Effector memory CD8-positive, alpha-beta T cell (primary cell): Measurements from ENCODE around the gene DYRK2.
A peak's percentile ranks its signal among the peaks of the same experiment; 100 is the strongest.

Experiments used
- ATAC-seq: fragments of 150-1000 bp; cut with Tn5 transposase; replicated peaks from 2 replicates; pipeline ENCODE4 v1.10.0; 2021; ENCODE audit warnings: mild to moderate bottlenecking, moderate library complexity
- DNase-seq, 3 experiments: peaks; one replicate each; pipeline ENCODE4 v3.0.0; 2021
- H3K27ac Mint-ChIP-seq, 2 donors: one replicate each; pipeline ENCODE4 v1.8.0; 2022; ENCODE audit warnings: mild to moderate bottlenecking in 2 of 2, mixed read lengths in 2 of 2, moderate library complexity in 2 of 2
- H3K27me3 Mint-ChIP-seq, 2 donors: one replicate each; pipeline ENCODE4 v1.8.0; 2022; ENCODE audit warnings: mixed read lengths in 2 of 2
- H3K36me3 Mint-ChIP-seq: one replicate; pipeline ENCODE4 v1.8.0; 2022; ENCODE audit warnings: mild to moderate bottlenecking, moderate library complexity, mixed read lengths; ENCODE audit not compliant: insufficient read depth
- H3K4me1 Mint-ChIP-seq, 2 donors: one replicate each; pipeline ENCODE4 v1.8.0; 2022; ENCODE audit warnings: low read depth in 2 of 2, mixed read lengths in 2 of 2
- H3K4me3 Mint-ChIP-seq, 2 donors: one replicate each; pipeline ENCODE4 v1.8.0; 2022; ENCODE audit warnings: mild to moderate bottlenecking in 2 of 2, mixed read lengths in 2 of 2, moderate library complexity in 2 of 2
- H3K9me3 Mint-ChIP-seq, 2 donors: one replicate each; pipeline ENCODE4 v1.8.0; 2022; ENCODE audit warnings: mixed read lengths in 2 of 2

The DYRK2 gene

GRCh38 chr12:67649261-67649569 lies 670 bp downstream of the DYRK2 start:
- Mint-ChIP-seq H3K4me1 (peaks cover 41 to 52% of the 10 kb centered on the region in 2 donors), H3K27me3 (no peaks in the 10 kb centered on the region), H3K27ac (peak overlapping the region; percentile 93 to 98), H3K36me3 (peaks cover 54% of the 10 kb centered on the region), H3K4me3 (peak overlapping the region; percentile 99), H3K9me3 (no peaks in the 10 kb centered on the region)
- peak; percentile 18 for ATAC-seq
- DNase-seq, result peak in 1 of 3 experiments; percentile 35

- Mint-ChIP-seq H3K27me3 (no peaks in the 10 kb centered on the region), H3K36me3 (peaks cover 56% of the 10 kb centered on the region), H3K9me3 (no peaks in the 10 kb centered on the region), H3K4me1 (peaks cover 47 to 58% of the 10 kb centered on the region in 2 donors), H3K4me3 (peak overlapping the region; percentile 97 to 99), H3K27ac (peak overlapping the region; percentile 93 to 98)
- peak; percentile 28 to 32 (median 31) for DNase-seq
- ATAC-seq, result peak; percentile 24
Observed at GRCh38 chr12:67649570-67650387, 1.2 kb downstream of the DYRK2 start.

GRCh38 chr12:67650388-67651131 lies 2.0 kb downstream of the DYRK2 start:
- Mint-ChIP-seq H3K4me1 (peaks cover 52 to 66% of the 10 kb centered on the region in 2 donors), H3K27ac (peak overlapping the region; percentile 93 to 98), H3K9me3 (no peaks in the 10 kb centered on the region), H3K4me3 (peak overlapping the region; percentile 97 to 99), H3K27me3 (no peaks in the 10 kb centered on the region), H3K36me3 (peaks cover 58% of the 10 kb centered on the region)
- DNase-seq (no peak), ATAC-seq (peak; percentile 5)

GRCh38 chr12:67651132-67651695 lies 2.7 kb downstream of the DYRK2 start:
- DNase-seq, result peak in 2 of 3 experiments; percentile 23 to 33
- H3K27ac Mint-ChIP-seq, result peak overlapping the region; percentile 93 to 98
- H3K4me1 Mint-ChIP-seq, result peaks cover 58 to 72% of the 10 kb centered on the region in 2 donors
- H3K4me3 Mint-ChIP-seq, result peak overlapping the region; percentile 97 to 99
- H3K27me3 Mint-ChIP-seq, result no peaks in the 10 kb centered on the region
- no peaks in the 10 kb centered on the region for H3K9me3 Mint-ChIP-seq
- peak; percentile 33 for ATAC-seq
- peaks cover 63% of the 10 kb centered on the region for H3K36me3 Mint-ChIP-seq

DNA sequence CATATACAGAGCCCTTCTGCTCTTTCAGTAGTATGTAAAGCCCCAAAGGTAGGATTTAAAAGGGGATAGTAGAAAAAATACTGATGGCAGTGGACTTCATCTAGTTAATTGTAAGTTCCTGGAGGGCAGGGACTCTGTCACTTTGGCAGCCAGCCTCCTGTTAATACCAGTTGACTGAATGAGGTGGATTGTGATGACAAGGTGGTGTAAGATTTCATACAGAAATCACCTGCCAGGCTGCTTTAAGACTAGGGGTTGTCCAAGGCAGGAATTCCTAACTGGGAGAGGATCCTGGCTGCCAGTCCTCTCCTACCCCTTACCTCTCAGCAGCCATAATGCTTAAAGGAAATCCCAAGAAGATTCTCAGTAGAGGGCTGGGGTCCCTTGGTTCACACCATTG lies 7.3 kb downstream of the DYRK2 start:
- H3K9me3 Mint-ChIP-seq, result no peaks in the 10 kb centered on the region
- DNase-seq (no peak), ATAC-seq (no peak)
- H3K27me3 Mint-ChIP-seq, result no peaks in the 10 kb centered on the region
- peak overlapping the region; percentile 61 to 79 for H3K27ac Mint-ChIP-seq
- H3K36me3 Mint-ChIP-seq, result peaks cover 75% of the 10 kb centered on the region
- H3K4me3 Mint-ChIP-seq, result peak overlapping the region; percentile 42 to 97
- H3K4me1 Mint-ChIP-seq, result peaks cover 60 to 79% of the 10 kb centered on the region in 2 donors

GRCh38 chr12:67656251-67656650 lies 7.7 kb downstream of the DYRK2 start:
- DNase-seq, result no peak
- Mint-ChIP-seq H3K27me3 (no peaks in the 10 kb centered on the region), H3K36me3 (peaks cover 77% of the 10 kb centered on the region), H3K9me3 (no peaks in the 10 kb centered on the region), H3K4me1 (peaks cover 60 to 79% of the 10 kb centered on the region in 2 donors), H3K27ac (peak overlapping the region; percentile 61 to 79), H3K4me3 (peak overlapping the region in 1 of 2 donors; percentile 97)
- ATAC-seq, result no peak

GRCh38 chr12:67658486-67658885 lies 9.9 kb downstream of the DYRK2 start:
- H3K36me3 Mint-ChIP-seq, result peaks cover 74% of the 10 kb centered on the region
- peak overlapping the region in 1 of 2 donors; percentile 7 for H3K27ac Mint-ChIP-seq
- no peaks in the 10 kb centered on the region for H3K9me3 Mint-ChIP-seq
- H3K4me1 Mint-ChIP-seq, result peaks cover 62 to 85% of the 10 kb centered on the region in 2 donors
- H3K4me3 Mint-ChIP-seq, result no peak overlapping the region
- no peak for ATAC-seq
- no peak for DNase-seq
- no peaks in the 10 kb centered on the region for H3K27me3 Mint-ChIP-seq

DNA sequence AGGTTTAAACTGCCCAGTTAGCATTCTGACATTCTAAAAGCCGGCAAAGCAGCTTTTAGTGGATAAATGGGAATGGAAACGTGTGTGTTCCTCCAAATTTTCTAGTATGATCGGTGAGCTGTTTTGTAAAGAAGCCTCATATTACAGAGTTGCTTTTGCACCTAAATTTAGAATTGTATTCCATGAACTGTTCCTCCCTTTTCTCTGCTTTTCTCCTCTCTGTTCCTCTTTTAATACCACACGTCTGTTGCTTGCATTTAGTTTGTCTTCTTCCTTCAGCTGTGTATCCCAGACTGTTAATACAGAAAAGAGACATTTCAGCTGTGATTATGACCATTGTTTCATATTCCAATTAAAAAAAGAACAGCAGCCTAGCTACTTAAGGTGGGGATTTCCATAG lies 10.7 kb downstream of the DYRK2 start:
- H3K36me3 Mint-ChIP-seq, result peaks cover 73% of the 10 kb centered on the region
- ATAC-seq, result no peak
- H3K4me3 Mint-ChIP-seq, result no peak overlapping the region
- H3K27ac Mint-ChIP-seq, result peak overlapping the region in 1 of 2 donors; percentile 7
- DNase-seq, result no peak
- H3K9me3 Mint-ChIP-seq, result no peaks in the 10 kb centered on the region
- no peaks in the 10 kb centered on the region for H3K27me3 Mint-ChIP-seq
- H3K4me1 Mint-ChIP-seq, result peaks cover 58 to 85% of the 10 kb centered on the region in 2 donors

GRCh38 chr12:67661311-67662021 lies 12.9 kb downstream of the DYRK2 start:
- Mint-ChIP-seq H3K4me1 (peaks cover 51 to 77% of the 10 kb centered on the region in 2 donors), H3K27ac (peak overlapping the region; percentile 53 to 87)
- peak; percentile 24 for ATAC-seq

GRCh38 chr12:67662910-67663538 lies 14.5 kb downstream of the DYRK2 start:
- H3K4me3 Mint-ChIP-seq, result peak overlapping the region in 1 of 2 donors; percentile 31
- DNase-seq, result no peak
- H3K36me3 Mint-ChIP-seq, result peaks cover 54% of the 10 kb centered on the region
- no peaks in the 10 kb centered on the region for H3K27me3 Mint-ChIP-seq
- no peaks in the 10 kb centered on the region for H3K9me3 Mint-ChIP-seq
- peak overlapping the region; percentile 53 to 87 for H3K27ac Mint-ChIP-seq
- H3K4me1 Mint-ChIP-seq, result peaks cover 52 to 76% of the 10 kb centered on the region in 2 donors
- ATAC-seq, result no peak

More at GRCh38 chr12:67661311-67662021, 12.9 kb downstream of the DYRK2 start:
- Mint-ChIP-seq H3K4me3 (peak overlapping the region in 1 of 2 donors; percentile 44), H3K36me3 (peaks cover 63% of the 10 kb centered on the region), H3K9me3 (no peaks in the 10 kb centered on the region), H3K27me3 (no peaks in the 10 kb centered on the region)
- DNase-seq, result no peak

DNA sequence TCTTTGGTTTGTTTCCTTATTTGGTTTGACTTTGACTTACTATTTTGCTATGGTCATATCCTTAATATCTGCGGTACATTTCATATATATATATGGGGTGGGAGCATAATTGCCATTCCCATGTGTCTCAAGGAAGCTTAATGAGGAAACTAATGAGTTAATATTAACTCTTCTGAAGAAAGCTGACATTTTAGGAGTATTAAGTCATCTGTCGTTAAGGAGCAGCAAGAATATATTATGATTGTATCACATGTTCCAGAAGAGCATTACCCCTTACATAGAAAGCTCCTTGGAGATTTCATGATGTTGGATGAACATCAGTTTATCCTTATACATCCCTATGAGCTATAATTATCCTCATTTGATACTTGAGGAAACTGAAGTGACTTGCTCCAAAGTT lies 15.6 kb downstream of the DYRK2 start:
- Mint-ChIP-seq H3K27ac (peak overlapping the region in 1 of 2 donors; percentile 87), H3K4me3 (no peak overlapping the region), H3K27me3 (no peaks in the 10 kb centered on the region), H3K4me1 (peaks cover 50 to 72% of the 10 kb centered on the region in 2 donors), H3K9me3 (no peaks in the 10 kb centered on the region), H3K36me3 (peaks cover 43% of the 10 kb centered on the region)
- DNase-seq (no peak), ATAC-seq (no peak)

- no peaks in the 10 kb centered on the region for H3K27me3 Mint-ChIP-seq
- H3K36me3 Mint-ChIP-seq, result peaks cover 32% of the 10 kb centered on the region
- no peak for ATAC-seq
- H3K4me1 Mint-ChIP-seq, result peaks cover 56 to 76% of the 10 kb centered on the region in 2 donors
- peak overlapping the region in 1 of 2 donors; percentile 33 for H3K4me3 Mint-ChIP-seq
- H3K27ac Mint-ChIP-seq, result peak overlapping the region; percentile 34 to 54
- DNase-seq, result no peak
- H3K9me3 Mint-ChIP-seq, result no peaks in the 10 kb centered on the region
Observed at GRCh38 chr12:67665679-67666078, 17.1 kb downstream of the DYRK2 start.
